ENCODE data around the gene PRR5L.

GRCh38 chr11:36264973-36265344 is 31.1 kb upstream of the PRR5L start:
- TF ChIP-seq CTCF (IDR thresholded peaks at IDR 0.05; ENCODE audit: poor library complexity) = no peak
- TF ChIP-seq EZH2 (IDR thresholded peaks at IDR 0.05; ENCODE audit: borderline replicate concordance) = no peak
